ENCODE measurements around the gene ACOT7. TPM values are rescaled to one million over a fixed set of nuclear protein-coding genes. Genes with fewer than 3 reads are reported as not detected.
A peak's percentile ranks its signal among the peaks of the same experiment; 100 is the strongest.

ACOT7 gene
- total RNA-seq, 1 experiment from 2014 or later = 165 TPM

DNA sequence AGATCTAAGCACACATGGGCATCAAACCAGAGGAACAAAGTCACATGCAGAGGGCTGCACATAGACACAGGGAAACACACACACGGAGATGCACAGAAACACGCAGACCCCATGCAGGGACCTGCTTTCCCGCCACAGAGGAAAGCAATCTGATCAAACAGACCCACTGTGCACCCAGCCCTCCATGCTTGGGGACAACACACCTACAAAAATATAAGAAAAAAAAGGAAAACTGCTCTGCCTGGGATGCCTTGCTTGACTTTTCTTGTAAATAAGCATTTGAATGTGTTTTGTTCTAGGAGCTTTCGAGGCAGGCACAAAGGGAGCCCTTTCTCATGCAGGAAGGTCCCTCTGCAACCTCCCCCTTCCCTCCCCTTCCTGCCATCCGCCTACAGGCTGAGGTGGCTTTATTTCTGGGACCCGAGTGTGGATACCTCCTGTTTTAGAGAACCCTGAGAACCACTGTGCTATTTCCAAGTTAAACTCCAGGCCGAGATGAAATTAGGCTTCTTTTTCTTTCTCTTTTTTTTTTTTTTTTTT lies 154.3 kb downstream of the ACOT7 start:
- DNase-seq (no peak), ATAC-seq (no peak)
- Histone ChIP-seq H3K9me3 (ENCODE audit: low read length) (no peaks in the 10 kb centered on the region), H3K9ac (ENCODE audit: low read length) (no peak overlapping the region), H3K4me2 (ENCODE audit: low read length) (no peak overlapping the region), H3K79me2 (ENCODE audit: low read length) (peaks cover 13% of the 10 kb centered on the region), H3K27ac (ENCODE audit: low read length) (no peak overlapping the region), H3K4me1 (ENCODE audit: insufficient read depth, low read length) (peaks cover 3% of the 10 kb centered on the region), H3K9me2 (replicated peaks; ENCODE audit: low read length) (no peaks in the 10 kb centered on the region), H3K4me3 (ENCODE audit: low read length) (no peak overlapping the region), H3K27me3 (ENCODE audit: low read length) (peaks cover 23% of the 10 kb centered on the region), H3F3A (ENCODE audit: low read length, unreplicated experiment) (no peaks in the 10 kb centered on the region), H4K20me1 (ENCODE audit: low read length) (peaks cover 8% of the 10 kb centered on the region), H3K36me3 (ENCODE audit: low read depth, low read length) (no peaks in the 10 kb centered on the region), H2AFZ (ENCODE audit: low read length) (no peak overlapping the region)
- ChIA-PET POLR2A (ENCODE audit: unreplicated experiment) (interaction anchor here (0.6 kb wide), 1 partner anchor 180 kb away, joined by 3 read pairs; no protein-coding TSS in a partner anchor), CTCF (interaction anchor here (0.6 to 1.8 kb wide), 2 partner anchors 34 to 62 kb away, joined by 4 to 6 read pairs; no protein-coding TSS in a partner anchor)
- no TSS peak for BruUV-seq (replicated peaks)
- intact Hi-C loops (cut with micrococcal nuclease) = no loop called here
- TF ChIP-seq, protein P1, sequence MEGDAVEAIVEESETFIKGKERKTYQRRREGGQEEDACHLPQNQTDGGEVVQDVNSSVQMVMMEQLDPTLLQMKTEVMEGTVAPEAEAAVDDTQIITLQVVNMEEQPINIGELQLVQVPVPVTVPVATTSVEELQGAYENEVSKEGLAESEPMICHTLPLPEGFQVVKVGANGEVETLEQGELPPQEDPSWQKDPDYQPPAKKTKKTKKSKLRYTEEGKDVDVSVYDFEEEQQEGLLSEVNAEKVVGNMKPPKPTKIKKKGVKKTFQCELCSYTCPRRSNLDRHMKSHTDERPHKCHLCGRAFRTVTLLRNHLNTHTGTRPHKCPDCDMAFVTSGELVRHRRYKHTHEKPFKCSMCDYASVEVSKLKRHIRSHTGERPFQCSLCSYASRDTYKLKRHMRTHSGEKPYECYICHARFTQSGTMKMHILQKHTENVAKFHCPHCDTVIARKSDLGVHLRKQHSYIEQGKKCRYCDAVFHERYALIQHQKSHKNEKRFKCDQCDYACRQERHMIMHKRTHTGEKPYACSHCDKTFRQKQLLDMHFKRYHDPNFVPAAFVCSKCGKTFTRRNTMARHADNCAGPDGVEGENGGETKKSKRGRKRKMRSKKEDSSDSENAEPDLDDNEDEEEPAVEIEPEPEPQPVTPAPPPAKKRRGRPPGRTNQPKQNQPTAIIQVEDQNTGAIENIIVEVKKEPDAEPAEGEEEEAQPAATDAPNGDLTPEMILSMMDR (conservative IDR thresholded peaks at IDR 0.05; ENCODE audit: low read depth, low read length) = no peak
- TF ChIP-seq EZH2phosphoT487 (IDR thresholded peaks at IDR 0.05; ENCODE audit: borderline replicate concordance, low read length) = no peak
- TF ChIP-seq EZH2 (IDR thresholded peaks at IDR 0.05; ENCODE audit: low read length, unreplicated experiment) = no peak

- H3K4me1 ChIP-seq (ENCODE audit: insufficient read depth, low read length) = peaks cover 15% of the 10 kb centered on the region
- peaks cover 32% of the 10 kb centered on the region for H3K79me2 ChIP-seq (ENCODE audit: low read length)
- H3K4me2 ChIP-seq (ENCODE audit: low read length) = no peak overlapping the region
- ChIA-PET CTCF (interaction anchor here (0.6 kb wide), 1 partner anchor 156 kb away, joined by 9 read pairs; the partner anchor contains the start of gene ACOT7), POLR2A (ENCODE audit: unreplicated experiment) (no interaction called here)
- peaks cover 12% of the 10 kb centered on the region for H3K36me3 ChIP-seq (ENCODE audit: low read depth, low read length)
- intact Hi-C loops (cut with micrococcal nuclease) = no loop called here
- H3K27ac ChIP-seq (ENCODE audit: low read length) = no peak overlapping the region
- H3K9ac ChIP-seq (ENCODE audit: low read length) = no peak overlapping the region
- peaks cover 12% of the 10 kb centered on the region for H4K20me1 ChIP-seq (ENCODE audit: low read length)
- no peaks in the 10 kb centered on the region for H3K9me2 ChIP-seq (replicated peaks; ENCODE audit: low read length)
- peaks cover 10% of the 10 kb centered on the region for H3K27me3 ChIP-seq (ENCODE audit: low read length)
- no peaks in the 10 kb centered on the region for H3K9me3 ChIP-seq (ENCODE audit: low read length)
- no peak for TF ChIP-seq EZH2phosphoT487 (IDR thresholded peaks at IDR 0.05; ENCODE audit: borderline replicate concordance, low read length)
- TF ChIP-seq, protein P1 (conservative IDR thresholded peaks at IDR 0.05; ENCODE audit: low read depth, low read length) = no peak
- H2AFZ ChIP-seq (ENCODE audit: low read length) = no peak overlapping the region
- ATAC-seq (no peak), DNase-seq (no peak)
- H3F3A ChIP-seq (ENCODE audit: low read length, unreplicated experiment) = no peaks in the 10 kb centered on the region
- no peak overlapping the region for H3K4me3 ChIP-seq (ENCODE audit: low read length)
- no TSS peak for BruUV-seq (replicated peaks)
These were observed 156.5 kb downstream of the ACOT7 start for GRCh38 chr1:6237093-6237492.

DNA sequence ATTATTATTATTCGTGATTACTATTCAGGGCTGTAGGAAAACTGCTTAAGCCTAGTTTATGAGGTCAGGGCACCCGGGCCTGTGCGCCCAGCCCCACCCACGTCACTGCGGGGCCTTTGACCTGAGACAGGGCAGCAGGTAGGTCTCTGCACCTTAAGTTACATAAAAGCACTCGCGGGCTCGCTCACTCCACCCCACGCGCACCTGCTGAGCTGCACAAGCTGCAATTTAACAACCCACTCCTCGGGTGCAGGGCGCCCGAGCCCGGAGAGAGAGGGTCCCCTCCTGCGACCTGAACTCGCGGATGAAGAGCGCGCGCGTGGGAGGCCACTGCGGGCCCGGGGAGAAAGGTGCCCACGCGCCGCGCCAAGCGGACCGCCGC lies 158.3 kb downstream of the ACOT7 start:
- Histone ChIP-seq H2AFZ (ENCODE audit: low read length) (no peak overlapping the region), H3K27ac (ENCODE audit: low read length) (peak overlapping the region; percentile 4), H3K9me2 (replicated peaks; ENCODE audit: low read length) (no peaks in the 10 kb centered on the region), H3K4me1 (ENCODE audit: insufficient read depth, low read length) (peaks cover 15% of the 10 kb centered on the region), H3K4me3 (ENCODE audit: low read length) (peak overlapping the region; percentile 82), H3K79me2 (ENCODE audit: low read length) (peaks cover 46% of the 10 kb centered on the region), H3K9ac (ENCODE audit: low read length) (peak overlapping the region; percentile 89), H3K4me2 (ENCODE audit: low read length) (peak overlapping the region; percentile 93), H4K20me1 (ENCODE audit: low read length) (peaks cover 12% of the 10 kb centered on the region), H3K27me3 (ENCODE audit: low read length) (no peaks in the 10 kb centered on the region), H3K36me3 (ENCODE audit: low read depth, low read length) (peaks cover 25% of the 10 kb centered on the region), H3K9me3 (ENCODE audit: low read length) (no peaks in the 10 kb centered on the region), H3F3A (ENCODE audit: low read length, unreplicated experiment) (no peaks in the 10 kb centered on the region)
- TF ChIP-seq EZH2 (IDR thresholded peaks at IDR 0.05; ENCODE audit: low read length, unreplicated experiment) (no peak), EZH2phosphoT487 (IDR thresholded peaks at IDR 0.05; ENCODE audit: borderline replicate concordance, low read length) (no peak)
- TF ChIP-seq, protein P1 (conservative IDR thresholded peaks at IDR 0.05; ENCODE audit: low read depth, low read length) = no peak
- ChIA-PET POLR2A (ENCODE audit: unreplicated experiment) (interaction anchor here (0.6 to 1.0 kb wide), 2 partner anchors 30 to 130 kb away, joined by 4 to 7 read pairs; no protein-coding TSS in a partner anchor), CTCF (interaction anchor here (1.0 to 2.0 kb wide), 3 partner anchors 10 to 30 kb away, joined by 3 to 18 read pairs (median 8); no protein-coding TSS in a partner anchor)
- intact Hi-C loops (cut with micrococcal nuclease) = no loop called here
- DNase-seq (no peak), ATAC-seq (peak; percentile 10)
- no TSS peak for BruUV-seq (replicated peaks)

Data from PC-3 (cell line).